Activated T-cell treated with anti-CD3 and anti-CD28 coated beads for 4 hours (primary cell): Measurements from ENCODE around the gene HOMEZ.
"Not testable (repeated sequence)": the region's sequence is repeated elsewhere in the genome, so short reads cannot be mapped to it uniquely, and the experiment has no call there.

ENCODE experiments used
- DNase-seq: peaks from one replicate; pipeline ENCODE4 v3.0.0-alpha.2; 2020

HOMEZ gene

DNA sequence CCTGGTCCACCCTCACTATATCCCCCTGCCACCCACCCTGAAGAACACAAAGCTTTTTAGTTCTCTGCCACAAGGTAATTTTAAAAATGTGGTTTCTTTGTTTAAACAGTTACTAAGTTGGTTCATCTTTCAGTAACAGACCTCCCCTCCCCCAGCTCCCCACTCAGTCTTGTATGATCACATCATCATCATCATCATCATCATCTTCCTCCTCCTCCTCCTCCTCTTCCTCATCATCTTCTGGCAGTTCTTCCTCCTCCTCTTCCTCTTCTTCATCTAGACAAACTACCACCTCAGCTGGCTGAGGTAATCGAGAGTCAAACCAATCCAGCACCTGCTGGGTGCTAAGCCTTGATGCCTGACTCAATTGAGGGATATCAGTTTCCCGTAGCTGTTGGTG lies 10.5 kb downstream of the HOMEZ start:
- DNase-seq: no peak

DNA sequence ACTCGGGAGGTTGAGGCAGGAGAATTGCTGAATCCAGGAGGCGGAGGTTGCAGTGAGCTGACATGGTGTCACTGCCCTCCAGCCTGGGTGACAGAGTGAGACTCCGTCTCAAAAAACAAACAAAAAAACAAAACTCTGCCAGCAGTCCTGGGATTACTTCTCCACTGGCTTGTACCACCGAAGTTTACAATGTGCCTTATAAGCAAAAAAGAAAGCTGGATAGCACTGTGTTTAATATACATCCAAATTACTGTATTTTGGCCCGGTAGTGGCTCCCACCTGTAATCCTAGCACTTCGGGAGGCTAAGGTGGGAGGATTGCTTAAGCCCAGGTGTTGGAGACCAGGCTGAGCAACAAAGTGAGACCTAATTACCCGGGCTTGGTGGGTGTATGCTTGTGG lies 16.7 kb downstream of the HOMEZ start:
- DNase-seq: no peak

DNA sequence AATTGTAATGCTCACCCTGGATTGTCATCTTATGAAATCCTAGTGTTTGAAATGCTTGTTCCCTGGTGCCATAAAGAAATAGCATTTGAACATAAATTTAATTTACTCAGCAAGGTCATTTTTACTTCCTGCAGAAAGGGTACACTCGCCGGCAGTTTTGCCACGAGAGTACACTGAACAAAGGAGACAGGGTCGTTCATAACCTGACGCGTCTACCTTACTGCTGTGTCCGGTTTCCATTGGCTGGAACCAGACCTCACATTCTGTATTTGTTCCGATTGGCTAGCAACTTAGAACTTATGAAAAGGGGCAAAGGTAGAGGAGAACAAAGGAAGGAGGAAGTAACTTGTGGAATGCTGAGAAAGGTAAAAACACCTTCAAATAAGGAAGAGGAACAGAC lies 25.1 kb downstream of the HOMEZ start:
- not testable (repeated sequence) for DNase-seq

DNA sequence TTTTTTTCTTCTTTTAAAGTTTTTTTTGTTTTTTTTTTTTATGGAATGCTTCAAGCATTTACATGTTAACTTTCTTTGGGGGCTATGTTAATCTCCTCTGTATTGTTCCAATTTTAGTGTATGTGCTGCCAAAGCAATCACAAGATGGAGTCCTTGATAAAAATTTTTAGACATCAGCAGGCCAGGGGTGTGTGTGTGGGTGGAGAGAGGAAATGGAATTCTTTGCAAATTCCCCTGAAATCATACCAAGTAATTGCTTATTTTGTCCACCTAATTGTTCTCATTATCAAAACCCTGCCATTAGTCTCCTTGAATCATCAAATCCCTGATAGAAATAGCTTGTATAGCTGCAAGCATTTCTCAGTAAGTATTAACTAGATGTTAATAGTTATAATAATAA lies 26.5 kb downstream of the HOMEZ start:
- no peak for DNase-seq

DNA sequence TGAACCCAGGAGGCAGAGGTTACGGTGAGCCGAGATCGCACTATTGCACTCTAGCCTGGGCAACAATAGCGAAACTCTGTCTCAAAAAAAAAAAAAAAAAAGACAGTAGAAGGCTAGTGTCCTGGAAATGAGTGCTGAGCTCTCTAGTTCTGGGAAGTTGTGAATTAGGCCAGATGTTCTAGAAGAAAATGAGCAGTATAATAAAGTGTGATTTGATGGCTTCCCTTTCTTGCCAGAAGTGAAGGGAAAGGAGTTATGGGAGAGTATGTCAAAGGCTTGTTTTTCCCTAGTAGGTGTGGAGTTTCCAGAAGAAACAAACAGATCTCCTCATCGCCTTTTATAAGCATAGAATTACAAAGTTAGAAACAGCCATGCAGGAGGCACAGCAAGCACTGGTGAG lies 27.7 kb downstream of the HOMEZ start:
- no peak for DNase-seq

DNA sequence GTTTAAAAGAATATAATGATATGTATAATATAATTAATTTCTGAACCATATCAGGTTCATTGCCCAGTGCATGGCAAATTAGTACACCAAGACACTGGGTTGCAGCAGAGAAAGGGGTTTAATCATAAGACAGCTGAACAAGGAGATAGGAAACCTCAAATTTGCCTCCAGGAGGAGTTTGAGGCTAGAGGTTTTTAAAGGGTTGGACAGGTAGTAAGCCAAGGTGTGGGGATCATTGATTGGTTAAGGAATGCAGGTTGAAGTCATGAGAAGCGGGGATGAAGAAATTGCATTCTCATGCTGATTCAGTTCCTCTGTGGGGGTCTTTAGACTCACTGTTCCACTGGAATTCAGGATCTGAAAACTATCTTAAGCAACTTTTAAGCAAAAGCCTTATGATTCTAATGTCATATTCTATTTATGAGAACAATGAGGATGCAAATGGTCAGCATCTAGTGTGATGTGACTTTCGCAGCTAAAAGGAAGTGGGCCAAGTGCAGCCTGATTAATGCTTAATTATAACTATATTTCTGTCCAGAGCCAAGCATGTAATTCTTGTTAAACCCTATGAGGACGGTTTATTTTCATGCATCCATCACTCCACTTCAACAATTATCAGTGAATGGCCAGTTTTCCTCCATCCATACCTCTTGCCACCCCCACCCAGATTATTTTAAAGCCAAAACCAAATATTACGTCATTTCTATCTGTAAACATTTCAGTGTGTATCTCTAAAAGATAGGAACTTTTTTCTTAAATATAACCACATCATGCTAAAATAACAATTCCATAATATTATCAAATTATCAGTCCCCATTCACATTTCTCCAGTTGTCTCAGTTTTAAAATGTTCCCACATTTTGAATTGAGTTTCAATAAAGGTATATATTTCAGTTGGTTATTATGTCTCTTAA lies 33.3 kb downstream of the HOMEZ start:
- no peak for DNase-seq

DNA sequence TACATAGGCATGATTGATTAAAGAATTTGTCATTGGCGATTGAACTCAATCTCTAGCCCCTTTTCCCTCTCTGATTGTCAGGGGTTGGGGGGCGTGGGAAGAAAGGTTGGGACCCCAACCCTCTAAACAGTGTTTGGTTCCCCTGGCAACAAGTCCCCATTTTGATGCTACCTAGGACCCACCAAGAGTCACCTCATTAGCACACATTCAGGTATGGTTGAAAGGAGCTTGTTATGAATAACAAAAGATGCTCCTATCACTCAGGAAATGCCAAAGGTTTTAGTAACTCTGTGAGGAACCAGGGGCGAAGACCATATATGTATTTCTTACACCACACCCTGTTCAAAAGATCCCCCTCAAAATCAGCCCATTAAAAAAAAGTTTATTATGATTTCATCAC lies 33.9 kb downstream of the HOMEZ start:
- DNase-seq: no peak

DNA sequence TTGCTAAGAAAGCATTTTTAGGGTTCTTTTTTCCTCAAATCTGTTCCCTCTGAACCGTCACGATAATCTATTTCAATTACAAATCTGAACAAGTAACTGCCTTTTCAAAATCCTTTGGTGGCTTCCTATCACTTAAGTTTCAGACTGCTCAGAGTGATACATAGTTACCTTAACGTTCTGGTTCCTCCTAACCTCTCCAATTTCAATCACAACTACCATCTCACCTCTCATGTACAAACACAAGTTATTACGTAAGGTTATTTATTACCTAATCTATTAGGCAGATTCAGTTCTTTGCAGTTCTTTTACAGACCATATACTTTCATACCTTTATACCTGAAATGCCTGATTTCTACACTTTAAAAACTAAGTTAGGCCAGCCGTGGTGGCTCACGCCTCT lies 36.1 kb downstream of the HOMEZ start:
- no peak for DNase-seq

DNA sequence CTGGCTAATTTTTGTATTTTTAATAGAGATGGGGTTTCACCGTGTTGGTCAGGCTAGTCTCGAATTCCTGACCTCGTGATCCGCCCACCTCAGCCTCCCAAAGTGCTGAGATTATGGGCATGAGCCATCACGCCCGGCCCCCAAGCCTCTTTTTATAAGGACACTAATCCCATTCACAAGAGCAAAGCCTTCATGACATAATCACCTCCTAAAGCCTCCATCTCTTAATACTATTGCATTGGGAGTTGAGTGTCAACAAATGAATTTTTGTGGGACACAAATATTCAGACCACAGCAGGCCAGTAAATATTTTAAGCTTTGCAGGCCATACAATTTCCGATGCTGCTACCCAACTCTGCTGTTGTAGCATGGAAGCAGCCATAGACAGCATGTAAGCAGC lies 37.3 kb downstream of the HOMEZ start:
- DNase-seq: no peak

DNA sequence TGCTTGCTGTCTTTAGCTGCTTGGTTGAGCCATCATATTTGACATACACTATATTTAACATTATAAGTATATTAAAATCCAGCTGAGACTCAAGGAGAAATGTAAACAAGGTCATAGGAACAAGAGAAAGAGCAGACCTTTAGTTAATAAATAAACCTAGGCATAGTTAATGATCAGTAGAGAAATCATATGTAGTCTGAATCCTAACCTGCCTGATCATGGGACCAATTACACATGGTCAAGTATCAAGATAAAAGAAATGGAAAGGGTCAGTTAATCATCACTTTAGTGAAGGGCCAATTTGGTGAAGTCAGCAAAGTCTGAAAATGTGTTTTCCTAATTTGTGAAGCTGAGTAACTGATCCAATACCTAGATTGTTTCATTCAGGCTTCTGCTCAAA lies 40.6 kb downstream of the HOMEZ start:
- DNase-seq: no peak

DNA sequence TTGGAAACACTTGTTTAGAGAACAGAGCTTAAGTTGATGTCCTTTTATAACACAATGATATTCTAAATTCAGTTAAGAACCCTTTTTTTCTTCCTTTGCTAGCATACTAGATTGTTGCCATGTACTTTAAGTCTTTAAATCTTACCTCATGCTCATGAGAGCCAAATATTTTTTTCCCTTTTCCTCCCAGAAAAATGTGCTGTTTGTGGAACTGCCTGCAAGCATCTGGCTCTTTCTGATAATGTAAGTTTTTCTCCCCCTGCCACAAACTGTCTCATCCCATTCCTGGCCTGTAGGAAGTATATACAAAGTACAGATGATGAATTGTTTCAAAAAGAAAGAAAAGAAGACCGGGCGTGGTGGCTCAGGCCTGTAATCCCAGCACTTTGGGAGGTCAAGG lies 42.9 kb downstream of the HOMEZ start:
- no peak for DNase-seq

DNA sequence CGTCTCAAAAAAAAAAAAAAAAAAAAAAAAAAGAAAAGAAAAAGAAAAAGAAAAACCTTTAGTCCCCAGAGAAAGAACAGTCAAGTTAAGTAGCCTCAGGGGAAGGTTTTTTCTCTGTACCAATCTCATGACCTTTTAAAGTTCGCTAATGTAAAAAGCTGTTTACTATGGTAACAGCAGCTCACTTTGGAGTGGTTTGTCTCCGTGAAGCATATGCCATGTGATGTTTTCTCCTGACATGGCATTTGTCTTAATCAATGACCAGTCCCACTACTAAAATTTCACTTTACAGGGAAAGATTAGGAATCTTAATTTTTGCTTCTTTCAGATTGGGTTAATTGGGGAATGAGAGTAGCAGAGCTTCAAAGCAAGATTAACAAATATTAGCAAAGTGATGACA lies 43.9 kb downstream of the HOMEZ start:
- DNase-seq: no peak

DNA sequence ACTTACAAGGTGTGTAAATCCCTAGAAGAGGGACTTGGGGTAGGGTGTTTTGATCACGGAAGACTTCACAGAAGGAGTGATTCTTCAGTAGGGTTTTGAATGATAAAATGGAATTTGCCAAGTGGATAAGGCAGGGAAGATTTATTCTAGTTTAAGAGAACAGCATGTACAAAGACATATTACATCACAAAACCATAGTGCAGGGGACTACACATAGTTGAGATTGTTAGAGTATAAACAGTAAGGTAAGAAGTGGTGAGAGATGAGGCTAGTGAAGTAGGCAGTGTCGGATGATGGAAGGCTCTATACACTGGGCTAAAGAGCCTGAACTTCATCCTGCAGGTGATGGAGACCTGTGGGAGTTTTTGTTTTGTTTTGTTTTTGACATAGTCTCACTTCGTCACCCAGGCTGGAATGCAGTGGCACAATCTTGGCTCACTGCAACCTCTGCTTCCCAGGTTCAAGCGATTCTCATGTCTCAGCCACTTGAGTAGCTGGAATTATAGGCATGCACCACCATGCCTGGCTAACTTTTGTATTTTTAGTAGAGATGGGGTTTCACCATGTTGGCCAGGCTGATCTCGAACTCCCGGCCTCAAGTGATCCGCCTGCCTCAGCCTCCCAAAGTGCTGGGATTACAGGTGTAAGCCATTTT lies 44.7 kb downstream of the HOMEZ start:
- not testable (repeated sequence) for DNase-seq

DNA sequence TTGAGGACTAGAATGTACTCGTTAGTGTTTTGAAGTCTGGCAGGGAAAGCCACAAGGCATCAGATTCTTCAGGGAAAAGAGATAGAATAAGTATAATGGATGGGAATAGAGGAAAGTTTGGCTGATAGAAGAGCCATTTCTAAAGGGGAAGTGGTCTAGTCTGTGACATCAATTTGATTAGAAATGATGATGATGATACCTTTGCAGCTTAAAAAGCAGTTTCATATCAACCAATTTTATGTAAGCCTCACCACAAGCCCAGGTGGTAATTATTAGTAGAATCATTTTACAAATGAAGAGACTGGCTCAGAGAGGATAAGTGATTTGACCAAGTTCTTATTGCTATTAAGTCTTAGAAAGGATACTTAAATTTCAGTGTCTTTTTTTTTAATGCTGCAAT lies 45.3 kb downstream of the HOMEZ start:
- no peak for DNase-seq

DNA sequence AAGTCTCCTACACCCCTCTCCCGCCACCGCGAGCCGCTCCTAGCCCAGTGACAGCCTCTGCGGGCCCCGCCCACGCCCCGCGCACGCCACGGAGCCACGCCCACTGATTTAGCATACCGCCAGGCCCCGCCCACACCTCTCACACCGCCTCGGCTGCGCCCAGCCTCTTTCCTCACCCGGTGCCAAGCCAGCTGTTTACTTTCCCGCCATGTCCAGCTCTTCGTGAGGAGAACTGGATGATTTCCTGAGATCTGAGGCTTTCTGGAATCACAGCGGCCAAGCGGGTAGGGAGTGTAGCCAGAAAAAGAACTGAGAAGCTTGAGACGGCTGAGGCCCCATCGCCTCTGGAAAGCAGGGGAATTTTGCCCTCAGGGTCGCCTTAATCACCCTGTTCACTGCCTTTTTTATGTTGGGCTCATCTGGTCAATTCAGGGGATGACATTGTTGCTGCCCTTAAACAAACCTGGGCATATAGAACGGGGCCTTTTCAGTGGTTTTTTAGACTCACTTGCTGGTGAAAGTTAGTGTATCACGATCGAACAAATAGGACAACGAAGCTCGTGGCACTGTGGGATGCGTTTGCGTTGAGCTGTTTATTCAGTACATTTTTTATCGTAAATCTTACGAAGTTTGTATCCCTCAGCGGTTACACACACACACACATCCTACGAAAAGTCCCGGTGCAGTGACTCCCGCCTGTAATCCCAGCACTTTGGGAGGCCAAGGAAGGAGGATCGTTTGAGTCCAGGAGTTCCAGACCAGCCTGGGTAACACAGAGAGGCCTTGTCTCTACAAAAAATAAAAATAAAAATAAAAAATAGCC lies 47.9 kb downstream of the HOMEZ start, which contains the start of gene RNF212B:
Gene RNF212B, plus strand, starts transcription at position 165 of the 823 bp plus-strand sequence. CDS start 2,410 bp downstream, outside the sequence.
- peak; percentile 75 for DNase-seq

DNA sequence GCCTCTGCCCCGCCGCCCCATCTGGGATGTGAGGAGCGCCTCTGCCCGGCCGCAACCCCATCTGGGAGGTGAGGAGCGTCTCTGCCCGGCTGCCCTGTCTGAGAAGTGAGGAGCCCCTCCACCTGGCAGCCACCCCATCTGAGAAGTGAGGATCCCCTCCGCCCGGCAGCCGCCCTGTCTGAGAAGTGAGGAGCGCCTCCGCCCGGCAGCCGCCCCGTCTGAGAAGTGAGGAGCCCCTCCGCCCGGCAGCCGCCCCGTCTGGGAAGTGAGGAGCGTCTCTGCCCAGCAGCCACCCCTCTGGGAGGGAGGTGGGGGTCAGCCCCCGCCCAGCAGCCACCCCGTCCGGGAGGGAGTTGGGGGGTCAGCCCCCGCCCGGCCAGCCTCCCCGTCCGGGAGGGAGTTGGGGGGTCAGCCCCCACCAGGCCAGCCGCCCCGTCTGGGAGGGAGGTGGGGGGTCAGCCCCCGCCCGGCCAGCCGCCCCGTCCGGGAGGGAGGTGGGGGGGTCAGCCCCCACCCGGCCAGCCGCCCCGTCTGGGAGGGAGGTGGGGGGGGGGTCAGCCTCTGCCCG lies 53.6 kb downstream of the HOMEZ start:
- not testable (repeated sequence) for DNase-seq

DNA sequence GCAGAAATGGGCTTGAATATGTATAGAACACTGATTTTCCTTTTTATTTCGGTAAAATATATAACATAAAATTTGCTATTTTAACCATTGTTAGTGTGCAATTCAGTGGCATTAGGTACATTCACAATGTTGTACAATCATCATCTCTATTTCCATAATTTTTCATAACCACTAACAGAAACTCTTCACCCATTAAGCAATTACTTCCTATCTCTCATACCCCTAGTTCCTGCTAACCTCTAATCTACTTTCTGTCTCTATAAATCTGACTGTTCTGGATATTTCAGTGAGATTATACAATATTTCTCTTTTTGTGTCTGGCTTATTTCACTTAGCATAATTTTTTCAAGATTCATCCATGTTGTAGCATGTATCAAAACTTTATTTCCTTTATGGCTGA lies 57.1 kb downstream of the HOMEZ start:
- no peak for DNase-seq

DNA sequence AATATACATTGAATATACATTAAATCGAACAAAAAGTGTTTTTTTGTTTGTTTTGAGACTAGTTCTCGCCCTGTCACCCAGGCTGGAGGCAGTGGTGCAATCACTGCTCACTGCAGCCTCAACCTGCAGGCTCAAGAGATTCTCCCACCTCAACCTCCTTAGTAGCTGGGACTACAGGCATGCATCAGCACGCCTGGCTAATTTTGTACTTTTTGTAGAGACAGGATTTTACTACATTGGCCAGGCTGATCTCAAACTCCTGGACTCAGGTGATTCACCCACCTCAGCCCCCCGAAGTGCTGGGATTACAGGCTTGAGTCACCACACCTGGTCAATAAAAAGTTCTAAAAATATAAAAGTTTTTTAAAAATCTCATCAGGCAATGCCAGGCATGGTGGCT lies 58.4 kb downstream of the HOMEZ start:
- DNase-seq: no peak

DNA sequence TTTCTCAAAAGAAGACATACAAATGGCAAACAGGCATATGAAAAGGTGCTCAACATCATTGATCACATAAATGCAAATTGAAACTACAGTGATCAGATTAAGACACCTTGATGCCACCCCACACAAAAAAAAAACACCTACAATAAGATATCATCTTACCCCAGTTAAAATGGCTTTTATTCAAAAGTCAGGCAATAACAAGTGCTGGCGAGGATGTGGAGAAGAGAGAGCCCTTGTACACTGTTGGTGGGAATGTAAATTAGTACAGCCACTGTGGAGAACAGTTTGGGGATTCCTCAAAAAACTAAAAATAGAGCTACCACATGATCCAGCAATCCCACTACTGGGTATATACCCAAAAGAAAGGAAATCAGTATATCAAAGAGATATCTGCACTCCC lies 61.0 kb downstream of the HOMEZ start:
- not testable (repeated sequence) for DNase-seq
